Stimulated activated CD4-positive, alpha-beta T cell treated with anti-CD3 and anti-CD28 coated beads, TNF-alpha, amount 100 ng/mL, for 24 hours (primary cell): ENCODE measurements around the gene PRF1.
"Not testable (repeated sequence)": the region's sequence is repeated elsewhere in the genome, so short reads cannot be mapped to it uniquely, and the experiment has no call there.

ENCODE experiments used
- DNase-seq, 3 experiments: peaks; one replicate each; pipeline ENCODE4 v3.0.0-alpha.2; 2020; ENCODE audit warnings: low read depth in 3 of 3

Gene PRF1

DNA sequence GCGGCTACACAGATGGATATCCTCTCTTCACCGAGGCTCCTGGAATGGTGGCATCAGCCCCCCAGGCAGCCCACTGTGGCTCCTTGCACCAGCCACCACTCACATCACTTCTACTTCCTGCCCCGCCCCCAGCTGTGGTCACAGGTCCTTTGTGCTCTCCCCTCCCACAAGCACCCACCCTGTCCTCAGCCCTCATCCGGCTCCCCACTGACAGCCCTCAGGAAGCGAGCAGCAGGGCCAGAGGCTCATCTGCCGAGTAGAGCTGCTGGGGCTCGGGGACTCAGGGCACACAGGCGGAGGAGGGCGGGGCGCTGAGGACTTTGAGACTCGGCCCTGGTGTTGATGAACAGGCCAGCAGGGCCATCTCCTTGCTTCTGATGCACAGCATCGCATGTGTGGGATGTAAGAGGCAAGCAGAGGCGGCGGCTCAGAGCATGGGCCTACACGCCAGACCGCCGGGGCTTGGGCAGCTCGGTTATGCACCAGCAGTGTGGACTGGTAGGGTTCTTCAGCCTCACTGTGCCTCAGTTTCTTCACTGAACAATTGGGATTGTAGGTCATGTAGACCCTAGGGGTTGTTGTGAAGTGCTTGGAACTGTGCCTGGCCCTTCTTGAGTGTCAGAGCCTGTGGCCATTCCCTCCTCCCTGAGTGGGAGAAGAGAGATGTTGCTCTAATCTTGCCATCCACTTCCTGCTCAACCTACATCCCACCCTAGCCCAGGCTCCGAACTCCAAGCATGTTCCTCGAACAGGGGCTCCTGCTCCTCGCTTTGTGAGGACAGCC, at the start of gene PRF1:
Gene PRF1, minus strand, starts transcription at position 77 of the 784 bp plus-strand sequence. CDS start 1,839 bp downstream, outside the sequence.
- DNase-seq, result peak; percentile 26 to 68 (median 37)

DNA sequence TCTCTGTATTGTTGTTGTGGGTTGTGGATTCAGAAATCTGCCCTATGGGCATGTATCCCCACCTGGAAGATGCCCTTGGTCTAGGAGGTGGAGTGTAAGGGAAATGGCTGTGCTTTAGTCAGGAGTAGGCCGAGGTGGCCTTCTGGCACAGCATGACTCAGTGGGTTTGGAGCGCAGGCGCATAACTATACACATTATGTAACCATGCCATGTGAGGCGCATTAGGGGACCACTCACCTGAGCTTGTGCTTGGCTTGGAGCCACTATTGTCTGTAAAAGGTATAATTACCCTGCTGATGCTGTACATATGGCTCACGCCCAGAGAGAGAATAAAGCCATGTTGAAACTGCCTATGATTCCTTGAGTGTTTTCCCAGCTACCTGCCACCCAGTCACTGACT, 49.1 kb upstream of the PRF1 start:
- DNase-seq, result no peak

GRCh38 chr10:70650718-70651117, 48.2 kb upstream of the PRF1 start:
- DNase-seq, result no peak

GRCh38 chr10:70650104-70650503, 47.6 kb upstream of the PRF1 start:
- no peak for DNase-seq

- DNase-seq, result no peak
These were observed 47.0 kb upstream of the PRF1 start for GRCh38 chr10:70649526-70649925.

GRCh38 chr10:70648427-70648826, 45.9 kb upstream of the PRF1 start:
- DNase-seq, result no peak

DNA sequence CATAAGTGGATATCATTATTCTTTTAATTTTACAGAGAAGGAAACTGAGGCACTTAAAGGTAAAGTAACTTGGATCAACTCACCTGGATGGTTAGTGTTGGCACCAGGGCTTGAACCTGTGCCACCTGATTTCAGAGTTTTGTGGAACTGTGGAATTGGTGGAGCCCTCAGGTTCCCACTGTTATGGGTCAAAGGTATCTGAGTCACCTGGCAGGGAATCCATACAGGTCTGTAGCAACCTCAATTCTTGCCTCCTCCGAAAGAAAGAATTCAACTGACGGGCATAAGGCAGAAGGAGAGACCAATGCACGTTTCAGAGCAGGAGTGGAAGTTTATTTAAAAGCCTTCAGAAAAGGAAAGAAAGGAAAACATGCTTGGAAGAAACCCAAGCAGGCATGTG, 44.5 kb upstream of the PRF1 start:
- DNase-seq, result no peak

DNA sequence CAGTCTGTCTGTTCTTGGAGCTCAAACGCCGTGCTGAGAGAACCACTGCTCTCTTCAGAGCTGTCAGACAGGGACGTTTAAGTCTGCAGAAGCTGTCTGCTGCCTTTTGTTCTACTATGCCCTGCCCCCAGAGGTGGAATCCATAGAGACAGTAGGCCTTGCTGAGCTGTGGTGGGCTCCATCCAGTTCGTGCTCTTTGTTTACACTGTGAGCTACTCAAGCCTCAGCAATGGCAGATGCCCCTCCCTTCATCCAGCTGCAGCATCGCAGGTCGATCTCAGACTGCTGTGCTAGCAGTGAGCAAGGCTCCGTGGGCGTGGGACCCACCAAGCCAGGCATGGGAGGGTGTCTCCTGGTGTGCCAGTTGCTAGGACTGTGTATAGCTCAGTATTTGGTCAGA, 42.4 kb upstream of the PRF1 start:
- not testable (repeated sequence) for DNase-seq

- DNase-seq, result not testable (repeated sequence)
These were observed 40.7 kb upstream of the PRF1 start for GRCh38 chr10:70643272-70643671.

DNA sequence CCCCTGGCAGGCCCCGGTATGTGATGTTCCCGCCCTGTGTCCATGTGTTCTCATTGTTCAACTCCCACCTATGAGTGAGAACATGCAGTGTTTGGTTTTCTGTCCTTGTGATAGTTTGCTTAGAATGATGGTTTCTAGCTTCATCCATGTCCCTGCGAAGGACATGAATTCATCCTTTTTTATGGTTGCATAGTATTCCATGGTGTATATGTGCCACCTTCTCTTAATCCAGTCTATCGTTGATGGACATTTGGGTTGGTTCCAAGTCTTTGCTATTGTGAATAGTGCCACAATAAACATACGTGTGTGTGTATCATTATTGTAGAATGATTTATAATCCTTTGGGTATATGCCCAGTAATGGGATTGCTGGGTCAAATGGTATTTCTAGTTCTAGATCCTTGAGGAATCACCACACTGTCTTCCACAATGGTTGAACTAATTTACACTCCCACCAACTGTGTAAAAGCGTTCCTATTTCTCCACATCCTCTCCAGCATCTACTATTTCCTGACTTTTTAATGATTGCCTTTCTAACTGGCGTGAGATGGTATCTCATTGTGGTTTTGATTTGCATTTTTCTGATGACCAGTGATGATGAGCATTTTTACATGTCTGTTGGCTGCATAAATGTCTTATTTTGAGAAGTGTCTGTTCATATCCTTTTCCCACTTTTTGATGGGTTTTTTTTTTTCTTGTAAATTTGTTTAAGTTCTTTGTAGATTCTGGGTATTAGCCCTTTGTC, 37.3 kb upstream of the PRF1 start:
- not testable (repeated sequence) for DNase-seq

- DNase-seq, result not testable (repeated sequence)
These were observed 32.0 kb upstream of the PRF1 start for GRCh38 chr10:70634515-70634914.

- DNase-seq, result no peak
These were observed 31.5 kb upstream of the PRF1 start for GRCh38 chr10:70634011-70634410.

DNA sequence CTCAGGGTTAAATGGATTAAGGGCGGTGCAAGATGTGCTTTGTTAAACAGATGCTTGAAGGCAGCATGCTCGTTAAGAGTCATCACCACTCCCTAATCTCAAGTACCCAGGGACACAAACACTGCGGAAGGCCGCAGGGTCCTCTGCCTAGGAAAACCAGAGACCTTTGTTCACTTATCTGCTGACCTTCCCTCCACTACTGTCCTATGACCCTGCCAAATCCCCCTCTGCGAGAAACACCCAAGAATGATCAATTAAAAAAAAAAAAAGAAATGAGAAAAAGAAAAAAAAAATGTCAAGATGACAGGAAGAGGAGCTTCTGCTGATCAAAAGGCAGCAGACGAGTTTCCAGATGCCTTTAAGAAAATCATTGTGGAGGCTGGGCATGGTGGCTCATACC, 29.2 kb upstream of the PRF1 start:
- DNase-seq, result not testable (repeated sequence)

DNA sequence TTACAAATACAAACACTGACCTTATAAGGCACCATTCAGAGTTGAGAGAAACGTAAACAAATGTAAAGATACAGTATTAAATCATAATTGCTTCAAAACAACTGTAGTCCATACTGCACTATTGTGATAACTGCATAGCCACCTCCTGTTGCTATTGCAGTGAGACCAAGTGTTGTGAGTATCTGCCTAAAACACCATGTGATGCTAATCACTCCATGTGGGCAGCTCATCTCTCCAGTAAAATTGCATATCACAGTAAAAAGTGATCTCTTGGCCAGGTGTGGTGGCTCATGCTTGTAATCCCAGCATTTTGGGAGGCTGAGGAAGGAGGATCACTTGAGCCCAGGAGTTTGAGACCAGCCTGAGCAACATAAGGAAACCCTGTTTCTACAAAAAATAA, 26.8 kb upstream of the PRF1 start:
- DNase-seq, result no peak

- no peak for DNase-seq
These were observed 23.5 kb upstream of the PRF1 start for GRCh38 chr10:70626056-70626455.

- no peak for DNase-seq
These were observed 20.7 kb upstream of the PRF1 start for GRCh38 chr10:70622981-70623844.

DNA sequence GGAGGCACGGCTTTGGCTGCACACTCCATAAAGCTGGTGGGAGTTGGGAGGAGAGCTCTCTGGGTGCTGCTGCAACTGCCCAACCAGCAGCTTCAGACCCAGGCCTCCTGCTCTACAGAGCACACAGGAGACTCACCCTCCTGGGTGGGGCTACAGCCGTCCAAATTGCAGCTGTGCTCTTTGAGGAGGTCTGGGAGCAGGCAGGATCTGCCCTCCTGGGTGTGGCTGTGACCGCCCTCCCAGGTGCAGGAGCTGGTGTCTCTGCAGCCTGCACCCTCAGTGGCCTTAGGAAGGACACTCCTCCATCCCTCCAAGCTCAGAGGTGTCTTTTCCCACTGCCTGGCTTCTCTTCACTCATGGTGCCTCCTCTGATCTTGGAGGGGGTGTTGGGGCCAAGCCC, 20.0 kb upstream of the PRF1 start:
- no peak for DNase-seq

- DNase-seq, result no peak
These were observed 19.1 kb upstream of the PRF1 start for GRCh38 chr10:70621503-70622078.

DNA sequence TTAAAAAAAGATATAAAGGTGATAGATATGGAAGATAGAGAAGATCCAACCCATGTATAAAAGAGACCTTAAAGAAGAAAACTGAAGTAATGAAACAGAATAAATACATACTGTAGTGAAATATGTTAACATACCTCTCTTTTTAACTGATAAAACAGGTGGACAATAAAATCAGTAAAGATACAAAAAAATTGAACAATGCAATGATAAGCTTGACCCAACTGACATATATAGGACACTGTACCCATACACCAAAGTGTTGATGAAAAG, 17.4 kb upstream of the PRF1 start:
- DNase-seq, result no peak

GRCh38 chr10:70619271-70620019, 16.9 kb upstream of the PRF1 start:
- DNase-seq, result no peak

- no peak for DNase-seq
These were observed 16.1 kb upstream of the PRF1 start for GRCh38 chr10:70618663-70619062.
